Adrenal gland (tissue), 19 donors: ENCODE measurements around the gene COL2A1. TPM values are rescaled to one million over a fixed set of nuclear protein-coding genes. Genes with fewer than 3 reads are reported as not detected.

Experiments
- DNase-seq, 7 donors: peaks; one replicate each; pipeline ENCODE4 v3.0.0-alpha.2; 2019 to 2020
- H3K27ac ChIP-seq, 5 donors: fragments of 200-600 bp; sonication (generic) in 4 of 5; 1 replicate in 3 of 5; 2 replicates in 2 of 5; pipeline versions ENCODE4 v1.5.1 to v1.8.0; 2016 to 2020; ENCODE audit warnings: mild to moderate bottlenecking in 1 of 5
- H3K27me3 ChIP-seq: fragments of 200-600 bp; 2 replicates; pipeline ENCODE4 v1.8.0; 2021
- H3K36me3 ChIP-seq, 2 donors: fragments of 200-600 bp; replicated peaks in 1 of 2; 1 replicate in 1 of 2; 2 replicates in 1 of 2; pipeline versions ENCODE4 v1.5.1 to v1.8.0; 2018 to 2022
- H3K4me1 ChIP-seq, 2 donors: fragments of 200-600 bp; replicated peaks in 1 of 2; 1 replicate in 1 of 2; 2 replicates in 1 of 2; pipeline versions ENCODE4 v1.5.1 to v1.8.0; 2018 to 2021
- H3K4me3 ChIP-seq, 4 donors: fragments of 200-600 bp; sonication (generic) in 3 of 4; one replicate each; pipeline ENCODE4 v1.5.1; 2016 to 2018
- H3K9me3 ChIP-seq, 3 donors: fragments of 200-600 bp; sonication (generic) in 1 of 3; replicated peaks in 1 of 3; 1 replicate in 2 of 3; 2 replicates in 1 of 3; pipeline versions ENCODE4 v1.5.1 to v1.8.0; 2016 to 2021
- POLR2A ChIP-seq, 2 donors: fragments of 450-650 bp; IDR thresholded peaks; one replicate each; pipeline ENCODE4 v1.6.1; 2017; ENCODE audit warnings: antibody characterized with exemption in 2 of 2, mild to moderate bottlenecking in 2 of 2, moderate library complexity in 1 of 2
- WGBS, 4 donors: extraction: QIAGEN DNeasy Blood & Tissue Kit in 2 of 4; methylation state at CpG; one replicate each; pipeline versions ENCODE4 v1.1.5 to v1.1.7; 2013 to 2017; 5-methylcytosine and 5-hydroxymethylcytosine counted together
- intact Hi-C, 2 donors: fragments of 100-400 bp; cut with DNase I; formaldehyde crosslinking; loops; one replicate each; pipeline versions ENCODE4 v1.14.1 to v1.15.0; 2022 to 2023
- long read RNA-seq, 10 donors: library from polyadenylated mRNA in 3 of 10; unstranded in 2 of 10; stranded (forward) in 1 of 10; transcript quantifications; one replicate each; pipeline ENCODE4 v2.0.0 and lab custom pipeline, GENCODE V29; 2021 to 2026
- polyA plus RNA-seq, 3 donors: library from polyadenylated mRNA; stranded (reverse); fragments of 200-250 nt in 2 of 3; fragments of 350-450 nt in 1 of 3; fragmentation: Illumina TruSeq in 1 of 3; extraction: RNeasy Lipid Tissue Mini Kit (QIAGEN cat#74804) in 1 of 3; gene quantifications; one replicate each; pipeline ENCODE4 v1.2.3, GENCODE V29; 2013 to 2014
- total RNA-seq, 9 donors: library from RNA; depleted of rRNA in 4 of 9; stranded (reverse); fragments of >200 nt in 4 of 9; fragments of 120-200 nt in 1 of 9; fragmentation: NEBNext Ultra II Directional in 1 of 9; extraction: Animal tissue kit (Norgen Biotek cat#: 25700) in 1 of 9; gene quantifications; one replicate each; pipeline versions ENCODE4 v1.1.0 to v1.2.4, GENCODE V29; 2013 to 2023
- TF ChIP-seq, protein P1 (sequence below), 6 experiments: fragments of 450-650 bp in 4 of 6; fragments of 200-600 bp in 2 of 6; sonication (generic) in 1 of 6; IDR thresholded peaks; 1 replicate in 5 of 6; 2 replicates in 1 of 6; pipeline versions ENCODE4 v1.5.1 to v1.8.0; 2016 to 2021; ENCODE audit warnings: antibody characterized with exemption in 6 of 6, mild to moderate bottlenecking in 2 of 6, moderate library complexity in 1 of 6
- donor health status: healthy with polysubstance abuse.
- donor health status: Bipolar disorder and iron deficiency.
- donor health status: DM: yes; HTN: yes; CAD: no.
- donor health status: DM: no; HTN: no; CAD: no.
- donor health status: DM: no; HTN: no; CAD: no.
- donor health status: DM: yes; HTN: yes; CAD: no.

COL2A1 gene
- total RNA-seq (10 to 100 TPM in 1 of 9 donors, under 1 TPM in 5, not detected in 3; 0.14 to 18.2 (median 0.28) TPM), polyA plus RNA-seq (under 1 TPM; 0.07 to 0.20 (median 0.16) TPM)
- long read RNA-seq, donor 1, result 0 reads
- long read RNA-seq, donor 2, result 0 reads
- long read RNA-seq, donor 3, partial matches to known transcripts, result 0 of 1 reads
- long read RNA-seq, donor 3, other reads (novel, unspliced or antisense), result 0 of 1 reads
- long read RNA-seq, donor 4, result 0 reads
- long read RNA-seq, donor 5, result 0 reads
- long read RNA-seq, donor 6, result 0 reads
- long read RNA-seq, donor 7, full-length matches to known transcripts, result 1 of 1 reads
- long read RNA-seq, donor 7, partial matches to known transcripts, result 0 of 1 reads
- long read RNA-seq, donor 7, other reads (novel, unspliced or antisense), result 0 of 1 reads
- long read RNA-seq, donor 8, full-length matches to known transcripts, result 4 of 4 reads
- long read RNA-seq, donor 8, partial matches to known transcripts, result 0 of 4 reads
- long read RNA-seq, donor 8, other reads (novel, unspliced or antisense), result 0 of 4 reads
- long read RNA-seq, donor 9, result 0 reads
- long read RNA-seq, donor 10, result 0 reads

DNA sequence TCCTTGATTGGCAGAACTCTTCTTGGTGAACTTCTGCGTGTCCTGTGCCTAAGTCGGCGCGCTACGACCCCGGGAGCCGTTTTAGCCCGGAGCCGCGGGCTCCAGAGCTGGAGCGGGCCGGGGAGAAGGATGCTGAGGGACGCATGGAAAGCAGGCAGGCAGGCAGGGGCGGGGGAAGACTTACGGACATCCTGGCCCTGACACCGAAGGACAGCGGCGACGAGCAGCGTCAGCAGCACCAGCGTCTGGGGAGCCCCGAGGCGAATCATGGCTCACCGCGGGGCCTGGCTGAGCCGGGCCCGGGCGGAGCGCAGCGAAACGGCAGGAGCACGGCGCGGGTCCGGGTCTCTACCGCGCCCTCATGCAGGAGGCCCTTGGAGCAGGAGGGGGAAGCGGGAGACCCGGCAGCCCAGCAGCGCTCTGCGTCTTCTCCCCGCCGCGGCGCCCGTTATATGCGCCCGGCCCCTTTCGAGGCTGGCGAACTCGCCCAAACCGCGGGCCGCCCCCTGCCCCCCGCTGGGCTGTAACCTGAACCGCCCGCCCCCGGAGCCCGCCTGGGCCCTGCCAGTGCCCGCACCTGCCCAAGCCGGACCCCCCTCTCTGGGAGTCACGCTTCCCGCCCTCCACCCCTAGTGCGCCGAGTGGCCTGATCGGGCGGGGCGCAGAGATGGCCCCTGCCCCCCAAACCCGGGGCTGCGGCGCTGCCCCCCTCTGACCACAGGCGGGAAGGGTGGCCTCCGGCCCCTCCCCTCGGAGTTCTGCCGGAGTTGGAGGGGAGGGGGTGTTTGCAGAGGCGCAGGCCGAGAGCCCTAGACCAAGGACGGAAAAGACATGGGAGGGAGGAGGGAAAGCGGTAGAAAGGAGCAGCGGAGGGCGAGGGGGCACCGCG lies at the start of gene COL2A1:
Gene COL2A1, minus strand, starts transcription at position 424 of the 889 bp plus-strand sequence. Its CDS starts 155 bp downstream, at position 269.
- 2 to 6% (median 3%) methylated on average over 11 to 82 of the region's 83 CpGs for WGBS, 4 donors
- peaks cover 42% of the 10 kb centered on the region for H3K27me3 ChIP-seq
- no peak within 1 kb of the TSS for H3K27ac ChIP-seq
- H3K9me3 ChIP-seq, result no peaks in the 10 kb centered on the region
- DNase-seq, result peak; percentile 36 to 66 (median 61)
- peaks cover 21 to 27% of the 10 kb centered on the region in 2 donors for H3K4me1 ChIP-seq
- TF ChIP-seq, protein P1, sequence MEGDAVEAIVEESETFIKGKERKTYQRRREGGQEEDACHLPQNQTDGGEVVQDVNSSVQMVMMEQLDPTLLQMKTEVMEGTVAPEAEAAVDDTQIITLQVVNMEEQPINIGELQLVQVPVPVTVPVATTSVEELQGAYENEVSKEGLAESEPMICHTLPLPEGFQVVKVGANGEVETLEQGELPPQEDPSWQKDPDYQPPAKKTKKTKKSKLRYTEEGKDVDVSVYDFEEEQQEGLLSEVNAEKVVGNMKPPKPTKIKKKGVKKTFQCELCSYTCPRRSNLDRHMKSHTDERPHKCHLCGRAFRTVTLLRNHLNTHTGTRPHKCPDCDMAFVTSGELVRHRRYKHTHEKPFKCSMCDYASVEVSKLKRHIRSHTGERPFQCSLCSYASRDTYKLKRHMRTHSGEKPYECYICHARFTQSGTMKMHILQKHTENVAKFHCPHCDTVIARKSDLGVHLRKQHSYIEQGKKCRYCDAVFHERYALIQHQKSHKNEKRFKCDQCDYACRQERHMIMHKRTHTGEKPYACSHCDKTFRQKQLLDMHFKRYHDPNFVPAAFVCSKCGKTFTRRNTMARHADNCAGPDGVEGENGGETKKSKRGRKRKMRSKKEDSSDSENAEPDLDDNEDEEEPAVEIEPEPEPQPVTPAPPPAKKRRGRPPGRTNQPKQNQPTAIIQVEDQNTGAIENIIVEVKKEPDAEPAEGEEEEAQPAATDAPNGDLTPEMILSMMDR (IDR thresholded peaks at IDR 0.05), result no peak
- no peak for TF ChIP-seq POLR2A (IDR thresholded peaks at IDR 0.05)
- intact Hi-C loops, result no loop called here
- peak within 1 kb of the TSS in 2 of 4 donors; percentile 11 to 46 for H3K4me3 ChIP-seq
- H3K36me3 ChIP-seq, result no peaks in the 10 kb centered on the region

DNA sequence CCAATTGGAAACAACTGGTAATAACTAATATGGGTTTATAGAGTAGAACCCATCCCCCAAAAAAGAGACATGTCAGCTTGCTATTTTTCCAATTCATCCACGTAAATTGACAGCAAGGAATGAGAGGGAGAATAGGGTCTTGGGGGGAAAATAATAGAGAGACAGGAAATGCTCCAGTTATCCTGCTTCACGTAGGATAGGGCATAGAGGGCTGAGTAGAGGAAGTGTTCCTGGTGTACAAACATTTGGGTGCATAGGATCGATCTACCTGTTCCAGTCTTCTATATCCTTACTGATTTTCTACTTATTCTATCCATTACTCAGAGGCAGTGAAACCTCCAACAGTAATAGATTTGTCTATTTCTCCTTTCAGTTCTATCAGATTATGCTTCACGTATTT lies 49.6 kb upstream of the COL2A1 start:
- no peaks in the 10 kb centered on the region for H3K27me3 ChIP-seq
- H3K36me3 ChIP-seq, result peaks cover 0 to 3% of the 10 kb centered on the region in 2 donors
- H3K4me3 ChIP-seq, result no peak overlapping the region
- intact Hi-C loops, result no loop called here
- no peak for DNase-seq
- peaks cover 0 to 6% of the 10 kb centered on the region in 2 donors for H3K4me1 ChIP-seq
- 93 to 95% (median 94%) methylated on average over 4 of the region's 4 CpGs for WGBS, 4 donors
- H3K9me3 ChIP-seq, result peaks cover 0 to 4% (median 0%) of the 10 kb centered on the region in 3 donors
- TF ChIP-seq, protein P1 (IDR thresholded peaks at IDR 0.05), result no peak
- TF ChIP-seq POLR2A (IDR thresholded peaks at IDR 0.05), result no peak
- H3K27ac ChIP-seq, result no peak overlapping the region

DNA sequence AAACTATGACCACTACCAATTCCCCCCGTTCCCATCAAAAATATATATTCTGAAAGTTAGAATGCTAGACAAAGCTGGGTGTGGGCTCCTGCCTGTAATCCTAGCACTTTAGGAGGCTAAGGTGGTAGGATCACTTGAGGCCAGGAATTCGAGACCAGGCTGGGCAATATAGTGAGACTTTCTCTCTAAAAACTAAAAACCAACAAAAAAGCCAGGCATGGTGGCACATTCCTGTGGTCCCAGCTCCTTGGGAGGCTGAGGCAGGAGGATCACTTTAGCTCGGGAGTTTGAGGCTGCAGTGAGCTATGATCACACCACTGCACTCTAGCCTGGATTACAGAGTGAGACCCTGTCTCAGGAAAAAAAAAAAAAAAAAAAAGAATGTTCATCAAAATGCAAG lies 48.8 kb upstream of the COL2A1 start:
- no peaks in the 10 kb centered on the region for H3K9me3 ChIP-seq
- WGBS, 4 donors, result 91 to 95% (median 93%) methylated on average over 3 of the region's 3 CpGs
- H3K4me3 ChIP-seq, result no peak overlapping the region
- TF ChIP-seq, protein P1 (IDR thresholded peaks at IDR 0.05), result no peak
- no peak for TF ChIP-seq POLR2A (IDR thresholded peaks at IDR 0.05)
- no peak for DNase-seq
- H3K27me3 ChIP-seq, result no peaks in the 10 kb centered on the region
- H3K4me1 ChIP-seq, result peaks cover 0 to 6% of the 10 kb centered on the region in 2 donors
- H3K27ac ChIP-seq, result no peak overlapping the region
- intact Hi-C loops, result no loop called here
- H3K36me3 ChIP-seq, result peaks cover 0 to 9% of the 10 kb centered on the region in 2 donors

DNA sequence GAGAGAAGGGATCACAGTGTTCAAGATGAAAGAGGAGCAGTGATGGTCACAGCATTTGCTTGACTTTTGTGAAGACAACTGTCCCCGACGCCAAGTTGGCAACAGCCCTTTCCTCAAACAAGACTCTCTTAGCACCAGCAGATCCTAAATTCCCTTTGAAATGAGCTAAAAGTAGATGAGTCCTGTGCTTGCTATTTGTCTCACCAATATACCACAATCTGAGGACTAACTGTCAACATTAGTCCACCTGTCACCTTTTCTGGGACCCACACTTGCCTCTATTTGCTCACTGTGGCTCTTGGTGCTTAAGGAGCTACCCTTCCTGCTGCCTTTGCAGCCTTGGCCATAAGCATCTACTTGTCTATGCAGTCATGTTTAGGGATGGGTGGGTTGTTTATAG lies 47.4 kb upstream of the COL2A1 start:
- Histone ChIP-seq H3K27ac (no peak overlapping the region), H3K4me1 (peaks cover 0 to 6% of the 10 kb centered on the region in 2 donors), H3K9me3 (no peaks in the 10 kb centered on the region), H3K36me3 (peaks cover 0 to 22% of the 10 kb centered on the region in 2 donors), H3K27me3 (no peaks in the 10 kb centered on the region), H3K4me3 (no peak overlapping the region)
- intact Hi-C loops, result no loop called here
- WGBS, 4 donors, result 93 to 98% (median 98%) methylated on average over 2 of the region's 2 CpGs
- TF ChIP-seq, protein P1 (IDR thresholded peaks at IDR 0.05), result no peak
- TF ChIP-seq POLR2A (IDR thresholded peaks at IDR 0.05), result no peak
- no peak for DNase-seq
